ENCODE results near the gene DENND1A.

The DENND1A gene

GRCh38 chr9:123424552-123425225 is 505.2 kb downstream of the DENND1A start:
- Mint-ChIP-seq H3K36me3 (ENCODE audit: low read depth) (peaks cover 94% of the 10 kb centered on the region), H3K27ac (no peak overlapping the region), H3K9me3 (no peaks in the 10 kb centered on the region), H3K4me3 (no peak overlapping the region), H3K27me3 (no peaks in the 10 kb centered on the region), H3K4me1 (ENCODE audit: low read depth) (peaks cover 20% of the 10 kb centered on the region)
- intact Hi-C loops (cut with micrococcal nuclease) = no loop called here

- Mint-ChIP-seq H3K27me3 (no peaks in the 10 kb centered on the region), H3K4me3 (no peak overlapping the region), H3K9me3 (no peaks in the 10 kb centered on the region), H3K4me1 (ENCODE audit: low read depth) (peaks cover 20% of the 10 kb centered on the region), H3K27ac (no peak overlapping the region), H3K36me3 (ENCODE audit: low read depth) (peaks cover 94% of the 10 kb centered on the region)
- intact Hi-C loops (cut with micrococcal nuclease) = no loop called here
These were observed 505.8 kb downstream of the DENND1A start for GRCh38 chr9:123424131-123424530.

- Mint-ChIP-seq H3K27ac (no peak overlapping the region), H3K27me3 (no peaks in the 10 kb centered on the region), H3K36me3 (ENCODE audit: low read depth) (peaks cover 94% of the 10 kb centered on the region), H3K4me1 (ENCODE audit: low read depth) (peaks cover 20% of the 10 kb centered on the region), H3K4me3 (no peak overlapping the region), H3K9me3 (no peaks in the 10 kb centered on the region)
- intact Hi-C loops (cut with micrococcal nuclease) = no loop called here
These were observed 506.6 kb downstream of the DENND1A start for GRCh38 chr9:123423311-123423640.

- Mint-ChIP-seq H3K9me3 (no peaks in the 10 kb centered on the region), H3K27me3 (no peaks in the 10 kb centered on the region), H3K36me3 (ENCODE audit: low read depth) (peaks cover 94% of the 10 kb centered on the region), H3K27ac (no peak overlapping the region), H3K4me1 (ENCODE audit: low read depth) (peaks cover 20% of the 10 kb centered on the region), H3K4me3 (no peak overlapping the region)
- intact Hi-C loops (cut with micrococcal nuclease) = no loop called here
These were observed 507.2 kb downstream of the DENND1A start for GRCh38 chr9:123422635-123423310.

- H3K9me3 Mint-ChIP-seq = no peaks in the 10 kb centered on the region
- no peak overlapping the region for H3K4me3 Mint-ChIP-seq
- peaks cover 12% of the 10 kb centered on the region for H3K4me1 Mint-ChIP-seq (ENCODE audit: low read depth)
- H3K27me3 Mint-ChIP-seq = no peaks in the 10 kb centered on the region
- H3K27ac Mint-ChIP-seq = no peak overlapping the region
- H3K36me3 Mint-ChIP-seq (ENCODE audit: low read depth) = peaks cover 94% of the 10 kb centered on the region
- intact Hi-C loops (cut with micrococcal nuclease) = no loop called here
These were observed 508.0 kb downstream of the DENND1A start for GRCh38 chr9:123421801-123422455.

- H3K9me3 Mint-ChIP-seq = no peaks in the 10 kb centered on the region
- peaks cover 4% of the 10 kb centered on the region for H3K4me1 Mint-ChIP-seq (ENCODE audit: low read depth)
- intact Hi-C loops (cut with micrococcal nuclease) = no loop called here
- H3K36me3 Mint-ChIP-seq (ENCODE audit: low read depth) = peaks cover 98% of the 10 kb centered on the region
- H3K4me3 Mint-ChIP-seq = no peak overlapping the region
- H3K27ac Mint-ChIP-seq = no peak overlapping the region
- H3K27me3 Mint-ChIP-seq = no peaks in the 10 kb centered on the region
These were observed 508.7 kb downstream of the DENND1A start for GRCh38 chr9:123421186-123421585.

- Mint-ChIP-seq H3K27ac (no peak overlapping the region), H3K4me1 (ENCODE audit: low read depth) (no peaks in the 10 kb centered on the region), H3K9me3 (no peaks in the 10 kb centered on the region), H3K36me3 (ENCODE audit: low read depth) (peaks cover 98% of the 10 kb centered on the region), H3K27me3 (no peaks in the 10 kb centered on the region), H3K4me3 (no peak overlapping the region)
- intact Hi-C loops (cut with micrococcal nuclease) = no loop called here
These were observed 509.3 kb downstream of the DENND1A start for GRCh38 chr9:123420592-123421111.

- no peaks in the 10 kb centered on the region for H3K27me3 Mint-ChIP-seq
- H3K4me3 Mint-ChIP-seq = no peak overlapping the region
- no peaks in the 10 kb centered on the region for H3K4me1 Mint-ChIP-seq (ENCODE audit: low read depth)
- no peak overlapping the region for H3K27ac Mint-ChIP-seq
- H3K9me3 Mint-ChIP-seq = no peaks in the 10 kb centered on the region
- H3K36me3 Mint-ChIP-seq (ENCODE audit: low read depth) = peaks cover 98% of the 10 kb centered on the region
- intact Hi-C loops (cut with micrococcal nuclease) = no loop called here
These were observed 510.0 kb downstream of the DENND1A start for GRCh38 chr9:123419721-123420591.

GRCh38 chr9:123419091-123419490 is 510.8 kb downstream of the DENND1A start:
- Mint-ChIP-seq H3K36me3 (ENCODE audit: low read depth) (peaks cover 98% of the 10 kb centered on the region), H3K27ac (no peak overlapping the region), H3K9me3 (no peaks in the 10 kb centered on the region), H3K4me1 (ENCODE audit: low read depth) (no peaks in the 10 kb centered on the region), H3K27me3 (no peaks in the 10 kb centered on the region), H3K4me3 (no peak overlapping the region)
- intact Hi-C loops (cut with micrococcal nuclease) = no loop called here

- Mint-ChIP-seq H3K27me3 (no peaks in the 10 kb centered on the region), H3K36me3 (ENCODE audit: low read depth) (peaks cover 98% of the 10 kb centered on the region), H3K4me3 (no peak overlapping the region), H3K27ac (no peak overlapping the region), H3K9me3 (no peaks in the 10 kb centered on the region), H3K4me1 (ENCODE audit: low read depth) (no peaks in the 10 kb centered on the region)
- intact Hi-C loops (cut with micrococcal nuclease) = no loop called here
These were observed 511.4 kb downstream of the DENND1A start for GRCh38 chr9:123418506-123418905.

- intact Hi-C loops (cut with micrococcal nuclease) = no loop called here
- Mint-ChIP-seq H3K4me1 (ENCODE audit: low read depth) (no peaks in the 10 kb centered on the region), H3K36me3 (ENCODE audit: low read depth) (peaks cover 96% of the 10 kb centered on the region), H3K9me3 (no peaks in the 10 kb centered on the region), H3K4me3 (no peak overlapping the region), H3K27ac (no peak overlapping the region), H3K27me3 (no peaks in the 10 kb centered on the region)
These were observed 511.9 kb downstream of the DENND1A start for GRCh38 chr9:123418052-123418430.

- Mint-ChIP-seq H3K36me3 (ENCODE audit: low read depth) (peaks cover 96% of the 10 kb centered on the region), H3K27me3 (no peaks in the 10 kb centered on the region), H3K9me3 (no peaks in the 10 kb centered on the region), H3K4me1 (ENCODE audit: low read depth) (no peaks in the 10 kb centered on the region), H3K4me3 (no peak overlapping the region), H3K27ac (no peak overlapping the region)
- intact Hi-C loops (cut with micrococcal nuclease) = no loop called here
These were observed 512.5 kb downstream of the DENND1A start for GRCh38 chr9:123417289-123418051.

GRCh38 chr9:123416176-123416575 is 513.8 kb downstream of the DENND1A start:
- no peaks in the 10 kb centered on the region for H3K9me3 Mint-ChIP-seq
- intact Hi-C loops (cut with micrococcal nuclease) = no loop called here

More at GRCh38 chr9:123416176-123416575, 513.8 kb downstream of the DENND1A start:
- peaks cover 96% of the 10 kb centered on the region for H3K36me3 Mint-ChIP-seq (ENCODE audit: low read depth)
- H3K4me1 Mint-ChIP-seq (ENCODE audit: low read depth) = no peaks in the 10 kb centered on the region
- no peak overlapping the region for H3K27ac Mint-ChIP-seq
- no peak overlapping the region for H3K4me3 Mint-ChIP-seq
- no peaks in the 10 kb centered on the region for H3K27me3 Mint-ChIP-seq

Measured in dendritic cell treated with granulocyte-macrophage colony-stimulating factor and Interleukin-4, amounts not matched to agents 40 ng/mL and 50 ng/mL, for 4 days (primary cell).